K562 (cell line): ENCODE data around the gene C21orf58. TPM values are rescaled to one million over a fixed set of nuclear protein-coding genes. Genes with fewer than 3 reads are reported as not detected.

Experiments
- ATAC-seq: fragments of 200-7000 bp; cut with Tn5 transposase; 3 replicates; pipeline ENCODE4 v1.9.1; 2020; ENCODE audit warnings: moderate library complexity
- BruUV-seq: library from RNA; stranded (reverse); fragments of 400-500 nt; replicated peaks from 2 replicates; lab custom pipeline; 2021; lab: Mats Ljungman, UMichigan
- CTCF ChIA-PET: fragments of 300-600 bp; formaldehyde crosslinking; extraction: SDS; loops from one replicate; lab custom pipeline; 2021; ENCODE audit warnings: low intra/inter-chr PET ratio; lab: Yijun Ruan, JAX
- POLR2A ChIA-PET: fragments of 300-600, 350-650 bp; sonication (Branson Sonifier 250); formaldehyde crosslinking; extraction: SDS; loops from one replicate; lab custom pipeline; 2021; ENCODE audit warnings: antibody characterized with exemption, inconsistent platforms; lab: Yijun Ruan, JAX
- DNase-seq, 4 experiments: peaks; one replicate each; pipeline versions ENCODE4 v3.0.0 to v3.0.0-alpha.2; 2011 to 2018; ENCODE audit warnings: low spot score in 3 of 4, mixed read lengths in 3 of 4; ENCODE audit errors: extremely low read depth in 1 of 4
- FAIRE-seq: peaks from 2 replicates; lab custom pipeline; 2011; peaks lifted over from hg19 to GRCh38; lab: Jason Lieb, UNC
- H2AFZ ChIP-seq: 2 replicates; pipeline ENCODE4 v1.6.0; 2011; ENCODE audit warnings: low read depth, low read length, control low read depth, inconsistent platforms
- H3K27ac ChIP-seq: fragments of 200-600 bp; 3 replicates; pipeline ENCODE4 v1.8.0; 2011; ENCODE audit warnings: low read depth, mild to moderate bottlenecking, control low read depth, inconsistent platforms, low read length, moderate library complexity, mixed read lengths; ENCODE audit errors: extremely low read depth
- H3K27me3 ChIP-seq, 2 experiments: fragments of 300-600 bp in 1 of 2; 2 replicates in 1 of 2; 3 replicates in 1 of 2; pipeline versions ENCODE4 v1.6.0 to v1.8.0; 2011; ENCODE audit warnings: inconsistent platforms in 2 of 2, low read length in 2 of 2, mild to moderate bottlenecking in 1 of 2, mixed read lengths in 1 of 2, moderate library complexity in 1 of 2; ENCODE audit not compliant: control insufficient read depth in 2 of 2, insufficient read depth in 2 of 2
- H3K36me3 ChIP-seq: fragments of 300-600 bp; 3 replicates; pipeline ENCODE4 v1.8.0; 2011; ENCODE audit warnings: mild to moderate bottlenecking, low read length, inconsistent platforms; ENCODE audit not compliant: control insufficient read depth, insufficient read depth
- H3K4me1 ChIP-seq, 2 experiments: fragments of 200-600 bp in 1 of 2; replicated peaks in 1 of 2; 2 replicates in 1 of 2; 3 replicates in 1 of 2; pipeline versions ENCODE4 v1.5.1 to v1.8.0; 2011; ENCODE audit warnings: inconsistent platforms in 2 of 2, low read length in 2 of 2, mild to moderate bottlenecking in 1 of 2, mixed read lengths in 1 of 2, moderate library complexity in 1 of 2; ENCODE audit not compliant: control insufficient read depth in 2 of 2, insufficient read depth in 2 of 2
- H3K4me2 ChIP-seq: 2 replicates; pipeline ENCODE4 v1.6.1; 2011; ENCODE audit warnings: low read length, control low read depth, inconsistent platforms, mixed read lengths; ENCODE audit not compliant: insufficient read depth
- H3K4me3 ChIP-seq: fragments of 200-600 bp; sonication (generic), shearing (Covaris generic); 2 replicates; pipeline ENCODE4 v1.5.1; 2016; ENCODE audit warnings: control low read depth, inconsistent platforms
- H3K79me2 ChIP-seq: fragments of 200-600 bp; 3 replicates; pipeline ENCODE4 v1.8.0; 2011; ENCODE audit warnings: low read length, inconsistent platforms; ENCODE audit not compliant: control insufficient read depth, insufficient read depth
- H3K9ac ChIP-seq, 2 experiments: 2 replicates each; pipeline versions ENCODE4 v1.6.0 to v1.6.1; 2011; ENCODE audit warnings: low read depth in 2 of 2, low read length in 2 of 2, control low read depth in 1 of 2, inconsistent platforms in 1 of 2, mild to moderate bottlenecking in 1 of 2, mixed read lengths in 1 of 2; ENCODE audit not compliant: insufficient read depth in 1 of 2
- H3K9me1 ChIP-seq: one replicate; pipeline ENCODE4 v1.6.0; 2011; ENCODE audit warnings: inconsistent platforms, mild to moderate bottlenecking, low read length, moderate library complexity; ENCODE audit not compliant: control insufficient read depth, insufficient read depth
- H3K9me3 ChIP-seq: replicated peaks from 2 replicates; pipeline ENCODE4 v1.5.1; 2011; ENCODE audit warnings: low read depth, low read length, inconsistent platforms; ENCODE audit not compliant: control insufficient read depth, insufficient read depth
- H4K20me1 ChIP-seq: replicated peaks from 2 replicates; pipeline ENCODE4 v1.6.1; 2011; ENCODE audit warnings: low read length, inconsistent platforms, mixed read lengths; ENCODE audit not compliant: control insufficient read depth, insufficient read depth
- BHLHE40 ChIP-seq: IDR thresholded peaks from 2 replicates; pipeline ENCODE4 v1.6.1; 2011; ENCODE audit warnings: low read length, improper control_type of control experiment
- MGA ChIP-seq: fragments of 450-650 bp; IDR thresholded peaks from 2 replicates; pipeline ENCODE4 v1.6.1; 2016; ENCODE audit warnings: mild to moderate bottlenecking, moderate library complexity
- PKNOX1 ChIP-seq: fragments of 450-650 bp; IDR thresholded peaks from 2 replicates; pipeline ENCODE4 v1.6.1; 2016
- RBM15 ChIP-seq: fragments of 200-400 bp; formaldehyde crosslinking; IDR thresholded peaks from 2 replicates; pipeline ENCODE4 v1.6.1; 2018; ENCODE audit warnings: mild to moderate bottlenecking, low read length, moderate library complexity; ENCODE audit not compliant: insufficient read depth
- SMAD3 ChIP-seq: fragments of 450-650 bp; formaldehyde crosslinking; conservative IDR thresholded peaks from 2 replicates; pipeline ENCODE4 v1.4.0; 2020; ENCODE audit warnings: mild to moderate bottlenecking
- USF1 ChIP-seq: sonication (generic); formaldehyde crosslinking; IDR thresholded peaks from 2 replicates; pipeline ENCODE4 v1.9.0; 2022; ENCODE audit warnings: mild to moderate bottlenecking, missing genetic modification reagents
- ZNF175 ChIP-seq: fragments of 200-800 bp; sonication (Bioruptor generic); IDR thresholded peaks from 2 replicates; pipeline ENCODE4 v1.6.1; 2016; ENCODE audit warnings: low read depth, mild to moderate bottlenecking, missing genetic modification characterization, missing compliant biosample characterization
- WGBS: fragments of 100-300 bp; shearing (Covaris generic); methylation state at CpG from one replicate; pipeline ENCODE4 v1.1.6; 2016; ENCODE audit warnings: low coverage, mixed read lengths; ENCODE audit not compliant: insufficient coverage; ENCODE audit errors: missing lambda C conversion rate; 5-methylcytosine and 5-hydroxymethylcytosine counted together
- in situ Hi-C: fragments of 300-500 bp; cut with MboI; formaldehyde crosslinking; loops from 4 replicates; pipeline ENCODE4 v1.15.0; 2018; ENCODE audit warnings: inconsistent platforms, mixed read lengths
- intact Hi-C: fragments of 100-400 bp; cut with micrococcal nuclease; formaldehyde crosslinking; loops from 2 replicates; pipeline ENCODE4 v1.14.2; 2022
- polyA plus RNA-seq, 8 experiments: library from polyadenylated mRNA; depleted of rRNA in 4 of 8; stranded (reverse) in 5 of 8; unstranded in 3 of 8; fragments of >200 nt; fragmentation: Nextera tagmentation in 2 of 8; fragmentation: Illumina TruSeq in 1 of 8; extraction: Ambion mirVana in 2 of 8; extraction: Trizol in 1 of 8; gene quantifications; 2 replicates each; pipeline versions ENCODE4 v1.2.1 to v1.2.3, GENCODE V29; 2011 to 2014; ENCODE audit warnings: inconsistent platforms in 1 of 8, missing spikeins in 1 of 8
- total RNA-seq, 7 experiments: library from RNA; depleted of rRNA in 6 of 7; stranded (reverse); fragments of >200 nt in 6 of 7; fragmentation: Illumina TruSeq in 2 of 7; extraction: Trizol in 2 of 7; gene quantifications; 2 replicates each; pipeline versions ENCODE4 v1.2.1 to v1.2.3, GENCODE V29; 2011 to 2021; ENCODE audit warnings: low replicate concordance in 1 of 7

Gene C21orf58
- total and polyA plus RNA-seq, 9 of the 15 experiments (the other 6 are each of a cell fraction or from before 2014, with no cell fraction given), result 1.2 to 30.5 (median 12.4) TPM

GRCh38 chr21:46253610-46254124 is 70.0 kb downstream of the C21orf58 start:
- ChIA-PET POLR2A (interaction anchor here (0.6 to 3.0 kb wide), 13 partner anchors 10 to 1379 kb away, joined by 3 to 13 read pairs (median 5); no protein-coding TSS in a partner anchor), CTCF (no interaction called here)
- peak overlapping the region; percentile 27; the same call in 1 of the 2 replicates for H3K4me2 ChIP-seq
- no peak overlapping the region for H3K9ac ChIP-seq
- ATAC-seq (peak; percentile 95), DNase-seq (peak; percentile 40 to 76 (median 54)), FAIRE-seq (peak; percentile 95)
- no peaks in the 10 kb centered on the region for H4K20me1 ChIP-seq
- in situ Hi-C loops, result no loop called here
- H2AFZ ChIP-seq, result peak overlapping the region; percentile 1; the same call in 1 of the 2 replicates
- H3K9me1 ChIP-seq, result no peaks in the 10 kb centered on the region
- no peak overlapping the region for H3K4me3 ChIP-seq
- H3K4me1 ChIP-seq, result peaks cover 5 to 11% of the 10 kb centered on the region in 2 experiments; a peak in 3 of 5 replicates
- peaks cover 96% of the 10 kb centered on the region for H3K36me3 ChIP-seq
- no peaks in the 10 kb centered on the region for H3K27me3 ChIP-seq
- H3K79me2 ChIP-seq, result no peaks in the 10 kb centered on the region; the same call in 2 of the 3 replicates
- no peaks in the 10 kb centered on the region for H3K9me3 ChIP-seq
- intact Hi-C loops, result no loop called here
- H3K27ac ChIP-seq, result peak overlapping the region; percentile 64; the same call in 2 of the 3 replicates
- BruUV-seq, result no TSS peak
- WGBS, result 53% methylated on average over 8 of the region's 8 CpGs
- TF ChIP-seq MGA (peak; percentile 88), BHLHE40 (peak; percentile 85), USF1 (peak; percentile 70), PKNOX1 (peak; percentile 77), SMAD3 (no peak), ZNF175 (CRISPR knock-in tag) (no peak), RBM15 (no peak)
